NB4 (cell line): ENCODE results near the gene FNIP2.

Source experiments
- MYC ChIP-seq: IDR thresholded peaks from 2 replicates; pipeline ENCODE4 v1.6.1; 2011; ENCODE audit warnings: low read depth, low read length
- POLR2A ChIP-seq: IDR thresholded peaks from 2 replicates; pipeline ENCODE4 v1.6.1; 2011; ENCODE audit warnings: mild to moderate bottlenecking; ENCODE audit not compliant: insufficient read length; ENCODE audit errors: extremely low read depth
- TF ChIP-seq, protein P1 (sequence below): IDR thresholded peaks from one replicate; pipeline ENCODE4 v1.5.1; 2012; ENCODE audit warnings: low read depth, low read length
- TF ChIP-seq, protein P2 (sequence below): IDR thresholded peaks from 2 replicates; pipeline ENCODE4 v1.6.1; 2011; ENCODE audit warnings: low read depth, low read length

DNA sequence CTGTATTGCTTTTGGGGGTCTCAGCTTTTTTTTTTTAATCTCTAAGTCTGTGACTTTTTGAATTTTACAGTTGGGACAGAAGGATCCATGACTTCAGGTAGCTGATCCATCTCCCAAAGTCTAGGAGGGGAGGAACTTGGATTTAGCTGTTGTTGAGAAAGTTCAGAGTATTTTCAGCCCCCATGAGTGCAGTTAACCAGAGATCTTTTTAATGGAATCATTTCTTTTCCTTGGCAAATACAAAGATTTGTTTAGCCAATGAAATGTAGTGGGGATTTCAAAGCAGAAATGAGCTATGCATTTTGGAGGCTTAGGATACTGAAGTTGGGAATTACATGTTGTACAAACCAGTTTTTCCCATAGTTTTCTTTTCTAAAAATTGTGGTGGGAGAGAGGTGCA lies 18.1 kb downstream of the FNIP2 start:
- TF ChIP-seq, protein P1, sequence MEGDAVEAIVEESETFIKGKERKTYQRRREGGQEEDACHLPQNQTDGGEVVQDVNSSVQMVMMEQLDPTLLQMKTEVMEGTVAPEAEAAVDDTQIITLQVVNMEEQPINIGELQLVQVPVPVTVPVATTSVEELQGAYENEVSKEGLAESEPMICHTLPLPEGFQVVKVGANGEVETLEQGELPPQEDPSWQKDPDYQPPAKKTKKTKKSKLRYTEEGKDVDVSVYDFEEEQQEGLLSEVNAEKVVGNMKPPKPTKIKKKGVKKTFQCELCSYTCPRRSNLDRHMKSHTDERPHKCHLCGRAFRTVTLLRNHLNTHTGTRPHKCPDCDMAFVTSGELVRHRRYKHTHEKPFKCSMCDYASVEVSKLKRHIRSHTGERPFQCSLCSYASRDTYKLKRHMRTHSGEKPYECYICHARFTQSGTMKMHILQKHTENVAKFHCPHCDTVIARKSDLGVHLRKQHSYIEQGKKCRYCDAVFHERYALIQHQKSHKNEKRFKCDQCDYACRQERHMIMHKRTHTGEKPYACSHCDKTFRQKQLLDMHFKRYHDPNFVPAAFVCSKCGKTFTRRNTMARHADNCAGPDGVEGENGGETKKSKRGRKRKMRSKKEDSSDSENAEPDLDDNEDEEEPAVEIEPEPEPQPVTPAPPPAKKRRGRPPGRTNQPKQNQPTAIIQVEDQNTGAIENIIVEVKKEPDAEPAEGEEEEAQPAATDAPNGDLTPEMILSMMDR, result no peak
- no peak for TF ChIP-seq MYC
- TF ChIP-seq, protein P2, sequence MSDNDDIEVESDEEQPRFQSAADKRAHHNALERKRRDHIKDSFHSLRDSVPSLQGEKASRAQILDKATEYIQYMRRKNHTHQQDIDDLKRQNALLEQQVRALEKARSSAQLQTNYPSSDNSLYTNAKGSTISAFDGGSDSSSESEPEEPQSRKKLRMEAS, result no peak
- TF ChIP-seq POLR2A, result no peak
